ENCODE results near the gene COL17A1.

DNA sequence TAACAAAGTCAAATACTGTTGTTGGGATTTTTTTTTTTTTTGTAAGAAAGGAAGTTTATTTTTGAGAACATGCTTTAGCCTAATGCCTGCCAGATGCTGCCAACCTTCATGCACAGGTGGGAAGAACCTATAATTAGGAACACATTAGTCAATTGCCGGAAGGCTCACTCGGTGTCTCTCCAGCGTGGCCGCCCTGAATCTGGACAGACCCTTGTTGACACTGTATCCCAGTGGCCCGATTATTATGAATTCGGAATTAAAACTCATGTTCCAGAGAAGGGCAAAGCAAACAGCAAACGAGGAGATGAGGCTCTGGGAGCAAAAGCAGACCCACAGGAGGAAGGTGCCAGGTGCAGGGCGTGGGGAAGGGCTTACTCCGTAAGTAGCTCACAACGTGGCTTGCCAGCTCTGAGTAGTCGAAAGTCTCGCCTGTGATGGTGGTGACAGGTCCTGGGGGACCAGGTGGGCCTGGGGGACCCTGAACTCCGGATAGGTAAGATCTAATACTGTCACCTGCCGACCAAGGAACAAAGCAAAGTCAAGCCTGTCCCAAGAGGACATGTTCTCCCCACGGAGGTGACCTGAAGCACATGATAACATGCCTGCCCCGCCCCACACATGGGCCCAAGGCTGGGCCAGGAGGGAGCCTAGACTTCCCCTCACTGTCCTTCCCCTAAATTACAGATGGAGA, 48.3 kb downstream of the COL17A1 start:
- TF ChIP-seq, protein P1, sequence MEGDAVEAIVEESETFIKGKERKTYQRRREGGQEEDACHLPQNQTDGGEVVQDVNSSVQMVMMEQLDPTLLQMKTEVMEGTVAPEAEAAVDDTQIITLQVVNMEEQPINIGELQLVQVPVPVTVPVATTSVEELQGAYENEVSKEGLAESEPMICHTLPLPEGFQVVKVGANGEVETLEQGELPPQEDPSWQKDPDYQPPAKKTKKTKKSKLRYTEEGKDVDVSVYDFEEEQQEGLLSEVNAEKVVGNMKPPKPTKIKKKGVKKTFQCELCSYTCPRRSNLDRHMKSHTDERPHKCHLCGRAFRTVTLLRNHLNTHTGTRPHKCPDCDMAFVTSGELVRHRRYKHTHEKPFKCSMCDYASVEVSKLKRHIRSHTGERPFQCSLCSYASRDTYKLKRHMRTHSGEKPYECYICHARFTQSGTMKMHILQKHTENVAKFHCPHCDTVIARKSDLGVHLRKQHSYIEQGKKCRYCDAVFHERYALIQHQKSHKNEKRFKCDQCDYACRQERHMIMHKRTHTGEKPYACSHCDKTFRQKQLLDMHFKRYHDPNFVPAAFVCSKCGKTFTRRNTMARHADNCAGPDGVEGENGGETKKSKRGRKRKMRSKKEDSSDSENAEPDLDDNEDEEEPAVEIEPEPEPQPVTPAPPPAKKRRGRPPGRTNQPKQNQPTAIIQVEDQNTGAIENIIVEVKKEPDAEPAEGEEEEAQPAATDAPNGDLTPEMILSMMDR (IDR thresholded peaks at IDR 0.05) = no peak
- no peak for TF ChIP-seq POLR2A (IDR thresholded peaks at IDR 0.05)
